HG03432 (cell line): ENCODE measurements around the gene SIL1.

Experiments
- ATAC-seq: cut with Tn5 transposase; IDR thresholded peaks from one replicate; pipeline ENCODE4 v1.9.1; 2021; ENCODE audit warnings: mild to moderate bottlenecking, moderate library complexity; ENCODE audit not compliant: unreplicated experiment

Gene SIL1

DNA sequence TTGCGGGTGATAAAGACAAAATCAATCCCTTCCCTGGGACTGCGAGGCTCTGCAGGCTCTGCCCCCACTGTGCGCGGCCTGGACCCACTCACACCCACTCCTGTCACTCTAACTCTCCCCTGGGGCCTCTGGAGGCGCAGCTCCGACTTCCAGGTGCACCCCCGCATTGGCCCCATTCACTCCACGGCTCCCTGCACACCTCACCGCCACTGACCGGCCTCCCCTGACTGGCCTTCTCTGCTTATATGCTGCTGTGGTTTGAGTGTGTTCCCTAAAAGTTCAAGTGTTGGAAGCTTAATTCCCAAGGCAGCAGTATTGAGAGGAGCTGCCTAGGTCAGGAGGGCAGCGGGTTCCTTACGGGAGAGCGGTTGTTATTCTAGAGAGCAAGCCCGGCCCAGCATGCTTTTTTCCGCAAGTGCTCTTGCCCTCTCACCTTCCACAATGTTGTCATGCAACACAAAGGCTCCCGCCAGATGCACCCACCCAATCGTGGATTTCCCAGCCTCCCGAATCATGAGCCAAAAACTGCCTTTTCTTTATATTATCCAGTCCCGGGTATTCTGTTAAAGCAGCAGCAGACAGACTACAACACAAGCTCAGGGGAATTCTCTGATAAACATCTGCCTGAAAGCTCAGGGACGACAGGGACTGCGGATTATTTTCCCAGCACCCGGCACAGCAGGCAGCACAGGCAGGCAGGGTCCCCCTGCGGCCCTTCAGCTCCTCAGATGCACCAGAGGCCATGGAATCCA, 249.5 kb downstream of the SIL1 start:
- no peak for ATAC-seq

DNA sequence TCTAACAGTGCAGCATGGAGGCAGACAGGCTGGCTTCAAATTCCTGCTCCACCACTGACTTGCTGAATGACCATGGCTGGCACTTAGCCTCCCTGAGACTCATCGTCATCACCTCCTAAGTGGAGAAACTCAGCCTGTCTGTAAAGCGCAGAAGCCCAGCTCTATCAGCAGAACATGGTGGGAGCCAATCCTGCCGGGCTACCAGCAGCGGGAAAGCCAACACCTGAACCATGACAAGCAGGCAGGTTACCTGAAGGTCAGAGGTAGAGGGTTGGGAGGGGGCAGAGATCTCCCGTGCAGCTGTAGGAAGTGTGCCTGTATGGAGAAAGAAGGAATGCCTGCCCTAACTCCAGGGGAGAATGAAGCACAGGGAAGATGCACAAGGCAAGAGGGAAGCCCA, 250.4 kb downstream of the SIL1 start:
- no peak for ATAC-seq

DNA sequence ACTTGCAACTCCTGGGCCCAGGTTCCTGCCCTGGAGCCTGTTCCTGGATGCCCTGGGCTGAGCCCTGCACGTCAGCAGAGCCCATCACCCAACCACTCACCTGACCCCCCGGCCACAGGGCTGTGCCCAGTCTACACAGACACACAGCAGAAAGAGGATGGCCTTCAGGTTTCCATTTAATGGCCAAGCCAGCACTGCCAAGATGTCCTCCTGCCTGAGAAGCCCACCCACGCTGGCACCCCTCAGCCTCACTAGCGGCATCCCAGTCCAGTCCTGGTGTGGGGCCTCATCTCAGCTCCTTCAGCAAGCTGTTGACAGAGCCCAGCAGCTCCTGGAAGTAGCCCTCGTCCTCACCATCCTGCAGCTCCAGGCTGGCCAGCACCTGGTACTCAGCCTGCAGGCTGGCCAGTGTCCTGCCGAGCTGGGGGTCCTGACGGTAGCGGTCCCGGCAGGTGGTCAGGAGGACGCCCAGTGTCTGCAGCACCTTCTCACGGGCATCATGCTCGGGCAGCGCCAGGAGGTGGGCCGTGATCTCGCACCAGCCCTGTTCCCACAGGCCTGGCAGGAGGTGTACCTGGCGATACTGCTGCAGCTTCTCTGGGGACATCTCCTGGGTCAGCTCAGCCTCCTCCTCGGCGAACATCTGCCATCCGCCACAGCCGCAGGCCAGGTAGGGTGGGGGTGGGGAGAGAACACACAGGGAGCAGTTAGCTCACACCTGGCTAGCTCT, 251.2 kb downstream of the SIL1 start:
- no peak for ATAC-seq

DNA sequence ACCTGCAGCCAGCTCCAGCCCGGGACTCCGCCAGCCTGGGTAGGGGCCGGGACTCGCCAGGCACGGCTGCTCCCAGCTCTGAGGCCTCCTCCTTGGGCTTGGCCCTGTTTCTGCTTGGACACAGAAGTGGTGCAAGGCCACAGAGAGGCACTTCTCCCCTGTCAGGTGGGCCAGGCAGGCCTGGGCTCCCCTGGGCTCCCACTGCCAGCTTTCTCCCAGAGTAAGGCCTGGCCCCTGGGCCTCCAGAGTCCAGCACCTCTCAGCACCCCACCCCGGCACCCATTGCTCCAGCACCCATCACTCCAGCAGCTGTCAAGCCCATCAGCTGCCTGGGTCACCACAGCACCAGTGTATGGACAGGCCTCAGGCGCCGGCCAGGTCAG, 251.9 kb downstream of the SIL1 start:
- no peak for ATAC-seq

DNA sequence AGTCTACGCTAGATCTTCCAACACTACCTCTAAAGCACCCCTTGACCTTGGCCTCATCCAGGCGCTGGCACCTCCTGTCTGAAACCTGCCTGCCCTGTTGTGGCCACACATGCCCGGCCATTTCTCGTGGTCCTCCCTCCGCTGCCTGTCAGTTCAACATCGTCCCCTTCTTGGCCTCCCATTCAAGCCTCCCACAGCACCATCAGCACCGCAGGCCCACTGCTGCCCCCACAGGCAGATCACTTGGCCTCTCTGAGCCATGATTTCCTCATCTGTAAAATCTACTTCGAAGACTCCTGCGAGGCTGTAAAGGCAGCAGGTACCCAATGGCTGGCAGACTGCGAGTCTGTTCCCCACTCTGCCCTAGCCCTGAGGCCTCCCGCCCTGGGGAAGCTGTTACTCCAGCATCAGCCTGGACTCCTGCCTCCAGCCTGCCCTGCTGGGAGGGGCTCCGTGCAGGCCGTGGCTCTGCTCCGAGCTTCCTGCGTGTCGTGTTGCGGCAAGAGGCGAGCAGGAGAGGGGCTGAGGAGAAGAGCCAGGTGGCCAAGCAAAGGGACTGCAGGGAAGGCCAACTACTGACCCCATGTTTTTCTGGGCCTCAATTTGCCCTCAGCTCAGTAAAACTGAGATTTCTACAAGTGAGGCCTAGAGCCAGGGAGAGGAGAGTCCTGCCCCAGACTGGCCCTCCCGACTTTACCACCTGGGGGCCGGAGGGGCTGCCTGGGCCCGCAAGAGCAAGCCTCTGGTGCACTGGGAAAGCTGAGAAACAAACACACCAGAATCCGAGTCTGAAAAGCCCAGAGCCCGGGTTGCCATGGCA, 252.5 kb downstream of the SIL1 start:
- ATAC-seq: no peak

DNA sequence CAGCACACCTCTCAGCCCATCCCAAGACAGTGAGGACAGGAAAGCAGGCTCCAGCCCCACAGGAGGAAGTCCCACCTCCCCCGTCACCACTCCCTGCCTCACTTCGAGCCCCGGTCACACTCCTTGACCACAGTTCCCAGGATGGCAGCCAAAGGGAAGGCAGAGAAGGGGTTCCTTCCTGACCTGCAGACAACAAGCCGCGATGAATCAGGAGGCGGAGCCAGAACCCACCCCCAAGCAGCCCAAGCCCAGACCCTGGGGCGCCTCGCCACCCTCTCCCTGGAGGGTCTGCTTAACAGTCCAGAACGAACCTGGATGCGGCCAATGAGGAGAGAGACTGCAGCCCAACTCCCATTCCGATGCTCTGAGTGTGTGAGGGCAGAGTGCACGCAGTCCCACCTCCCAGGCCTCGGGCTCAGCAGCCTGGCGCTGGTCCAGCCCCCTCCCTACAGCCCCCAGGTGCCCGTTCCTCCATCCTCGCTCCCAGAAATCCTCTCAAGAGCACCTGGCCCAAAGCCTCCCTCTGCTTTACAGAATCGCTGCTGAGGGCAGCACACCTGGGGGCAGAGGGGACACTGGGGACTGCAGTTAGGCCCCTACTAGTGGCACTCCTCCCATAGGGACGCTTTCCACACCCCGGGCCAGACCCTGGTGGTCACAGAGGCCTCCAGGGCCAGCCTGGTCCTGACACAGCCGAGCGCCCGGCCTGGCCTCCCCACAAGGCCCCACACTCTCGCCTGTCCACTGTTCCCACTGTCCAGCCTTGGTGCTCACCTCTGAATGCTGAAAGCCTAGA, 253.4 kb downstream of the SIL1 start:
- no peak for ATAC-seq

DNA sequence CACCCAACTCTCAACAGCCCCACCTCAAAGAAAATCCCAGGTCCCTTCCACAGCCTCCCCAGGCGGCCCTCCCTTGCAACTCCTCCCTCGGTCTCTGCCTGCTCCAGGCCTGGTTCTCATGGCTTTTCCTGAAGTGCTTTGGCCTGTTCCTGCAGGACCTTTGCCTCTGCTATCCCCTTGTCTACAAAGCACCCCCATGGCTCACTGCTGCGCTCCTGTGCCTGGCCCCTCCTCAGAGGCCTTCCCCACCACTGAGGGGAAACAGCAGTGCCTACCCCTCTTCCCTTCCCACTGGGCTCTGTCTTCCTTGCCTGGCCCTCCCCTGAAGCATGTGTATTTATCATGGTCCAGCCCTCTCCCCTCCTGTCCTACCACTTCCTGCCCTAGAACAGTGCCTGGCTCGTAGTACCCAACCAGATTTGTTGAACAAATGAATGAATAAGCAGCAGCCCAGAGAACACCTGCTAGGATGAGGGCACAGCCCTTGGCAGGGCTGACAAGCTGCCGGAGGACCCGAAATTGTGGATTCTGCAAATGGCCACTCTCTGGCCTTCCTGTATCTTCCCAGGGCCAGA, 254.5 kb downstream of the SIL1 start:
- ATAC-seq: no peak

DNA sequence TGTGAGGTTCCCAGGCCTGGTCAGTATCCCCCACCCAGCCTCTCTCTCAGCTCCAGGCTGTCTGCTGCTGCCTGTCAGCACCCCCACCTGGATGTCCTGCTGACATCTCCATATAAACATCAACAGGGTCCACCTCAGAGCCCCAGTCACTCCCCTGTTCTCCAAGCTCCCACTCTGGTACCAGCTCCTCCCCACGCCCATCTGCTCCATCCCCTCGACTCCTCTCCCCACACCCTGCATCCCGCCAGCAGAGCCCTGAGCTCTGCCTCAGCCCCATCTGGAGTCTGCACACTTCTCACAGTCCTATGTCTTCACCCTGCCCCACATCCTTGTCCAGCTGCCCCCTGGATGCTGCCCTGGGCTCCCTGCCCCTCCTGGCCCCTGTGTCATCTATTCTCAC, 255.3 kb downstream of the SIL1 start:
- ATAC-seq: no peak

DNA sequence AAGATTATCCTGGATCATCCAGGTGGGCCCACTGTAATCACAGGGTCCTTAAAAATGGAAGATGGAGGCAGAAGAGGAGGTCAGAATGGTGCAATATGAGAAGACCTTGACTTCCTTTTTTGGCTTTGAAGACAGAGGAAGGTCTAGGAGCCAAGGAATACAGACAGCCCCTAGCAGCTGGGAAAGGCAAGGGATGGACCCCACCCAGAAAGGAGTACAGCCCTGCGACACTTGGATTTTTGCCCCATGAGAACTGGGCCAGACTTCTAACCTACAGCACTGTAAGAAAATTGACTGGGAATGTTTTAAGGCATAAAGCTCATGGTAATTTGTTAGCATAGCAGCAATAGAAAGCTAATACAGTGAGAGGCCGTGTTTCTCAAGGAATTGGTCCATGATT, 256.1 kb downstream of the SIL1 start:
- no peak for ATAC-seq

DNA sequence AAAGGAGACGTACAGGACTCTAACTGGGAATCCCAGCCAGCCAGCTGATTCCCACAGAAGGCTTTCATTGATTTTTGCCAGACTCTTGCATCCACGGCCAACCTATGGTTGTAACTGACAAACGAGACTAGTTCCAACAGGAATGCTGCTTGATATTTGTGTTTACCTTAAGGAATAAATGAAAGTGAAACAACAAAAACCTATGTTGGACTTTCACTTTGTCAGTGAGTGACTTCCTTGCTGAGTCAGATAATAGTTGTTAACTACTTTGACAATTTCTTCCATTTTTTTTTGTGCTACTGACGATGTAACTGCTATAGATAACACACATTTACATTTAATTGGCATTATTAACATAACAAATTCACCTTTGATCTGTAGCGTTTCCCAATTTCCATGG, 259.6 kb downstream of the SIL1 start:
- ATAC-seq: no peak

DNA sequence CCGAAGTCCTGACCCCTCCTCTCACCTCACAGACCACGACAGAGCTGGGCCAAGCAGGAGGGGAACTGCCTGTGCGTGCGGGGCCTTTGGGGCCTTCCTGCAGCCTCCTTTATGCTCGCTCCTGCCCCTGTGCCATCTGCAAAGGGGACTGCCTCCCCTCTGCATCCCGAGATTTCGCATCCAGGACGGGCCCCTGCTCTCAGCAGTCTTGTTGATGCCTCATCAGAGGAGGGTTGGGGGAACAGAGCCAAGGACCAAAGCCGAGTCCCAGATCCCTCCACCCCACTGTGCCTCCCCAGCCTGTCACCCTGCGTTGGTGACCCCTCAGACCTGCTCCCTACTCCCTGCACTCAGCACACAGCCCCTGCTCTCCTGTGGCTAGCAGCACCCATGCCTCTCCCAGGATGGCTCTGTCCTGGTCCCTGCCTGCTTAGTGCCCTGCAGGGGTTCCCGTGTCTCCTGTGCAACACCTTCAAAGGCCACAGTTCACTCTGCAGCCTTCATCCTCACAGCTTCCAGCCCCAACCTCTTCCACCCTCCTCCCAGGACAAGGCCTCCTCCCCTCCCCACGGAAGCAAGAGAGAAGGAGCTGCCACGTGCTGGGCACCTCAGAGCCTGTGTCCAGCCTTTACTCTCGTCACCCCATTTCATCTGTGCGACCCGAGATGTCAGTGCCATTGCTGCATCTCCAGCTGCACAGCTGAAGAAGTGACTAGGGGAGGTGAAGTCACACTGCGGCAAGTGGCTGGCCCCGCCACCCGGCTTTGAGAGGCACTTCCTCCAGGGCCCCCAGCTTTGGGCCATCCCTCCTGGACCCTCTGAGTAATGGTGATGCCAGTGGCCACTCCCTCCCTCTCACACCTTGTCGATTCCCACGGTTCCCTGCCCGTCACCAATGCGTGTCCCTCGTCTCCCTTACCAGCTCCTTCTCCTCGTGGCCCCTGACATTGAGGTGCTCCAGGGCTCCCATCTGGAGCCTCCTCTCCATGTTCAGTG, 260.5 kb downstream of the SIL1 start:
- ATAC-seq: no peak

DNA sequence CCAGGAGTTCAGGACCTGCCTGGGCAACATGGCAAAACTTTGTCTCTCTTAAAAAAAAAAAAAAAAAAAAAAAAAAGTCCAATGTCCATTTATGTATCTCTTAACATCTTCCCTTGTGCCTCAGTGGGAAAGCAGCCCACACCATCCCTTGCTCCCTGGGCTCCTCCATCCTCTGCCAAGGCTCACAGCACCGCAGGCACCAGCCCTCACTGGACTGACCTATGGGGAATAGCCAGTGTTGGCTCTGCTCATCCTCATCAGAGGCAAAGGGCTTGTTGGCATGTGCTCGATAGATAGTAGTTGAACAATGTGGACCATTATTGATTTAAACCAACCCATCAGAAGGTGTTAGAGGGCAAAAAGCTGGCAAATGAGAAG, 261.2 kb downstream of the SIL1 start:
- no peak for ATAC-seq

DNA sequence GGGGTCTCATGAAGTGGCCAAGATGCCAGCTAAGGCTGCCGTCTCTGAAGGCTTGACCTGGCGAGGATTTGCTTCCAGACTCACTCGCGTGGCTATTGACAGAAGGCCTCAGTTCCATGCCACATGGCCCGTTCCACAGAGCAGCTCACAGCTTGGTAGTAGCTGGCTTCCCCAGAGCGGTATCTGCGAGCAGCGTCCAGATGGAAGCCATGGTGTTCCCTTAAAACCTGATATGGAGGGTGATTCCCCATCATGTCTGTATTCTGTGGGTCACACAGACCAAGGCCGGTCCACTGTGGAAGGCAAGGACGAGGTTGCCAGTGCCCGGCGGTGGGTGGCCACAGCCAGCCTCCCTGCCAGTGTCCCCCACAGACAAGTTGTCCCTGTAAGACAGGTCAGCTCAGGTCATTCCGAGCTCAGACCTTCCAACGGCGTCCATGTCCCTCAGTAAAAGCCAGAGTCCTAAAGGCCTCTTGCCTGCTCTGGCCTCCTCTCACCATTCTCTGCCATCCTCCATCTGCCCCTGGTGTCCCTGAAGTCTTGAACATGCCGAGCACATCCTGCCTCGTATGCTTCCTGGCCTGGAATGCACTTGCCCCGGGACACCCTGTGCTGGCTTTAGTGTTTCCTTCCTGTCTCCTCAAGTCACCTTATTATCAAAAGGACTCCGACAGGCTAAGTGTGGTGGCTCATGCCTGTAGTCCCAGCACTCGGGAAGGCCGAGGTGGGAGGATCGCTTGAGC, 261.8 kb downstream of the SIL1 start:
- no peak for ATAC-seq

DNA sequence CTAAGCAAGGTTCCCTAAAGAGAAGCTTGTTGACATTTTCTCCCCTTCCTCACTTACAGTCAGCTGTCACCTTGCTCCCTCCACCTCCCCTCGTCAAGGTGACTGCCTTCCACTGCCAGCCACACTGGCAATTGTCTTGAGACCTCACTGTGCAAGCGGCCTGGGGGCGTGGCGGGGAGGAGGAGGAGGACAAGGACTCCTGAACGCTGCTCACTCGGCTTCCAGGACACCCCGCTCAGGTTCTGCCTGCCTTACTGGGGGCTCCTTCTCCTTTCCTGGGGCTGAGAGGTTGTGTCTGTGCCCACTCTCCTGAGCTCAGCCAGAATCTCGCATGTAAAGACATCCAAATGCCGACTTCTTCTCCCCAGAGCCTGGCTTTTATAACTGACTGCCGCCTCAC, 262.7 kb downstream of the SIL1 start:
- ATAC-seq: no peak

DNA sequence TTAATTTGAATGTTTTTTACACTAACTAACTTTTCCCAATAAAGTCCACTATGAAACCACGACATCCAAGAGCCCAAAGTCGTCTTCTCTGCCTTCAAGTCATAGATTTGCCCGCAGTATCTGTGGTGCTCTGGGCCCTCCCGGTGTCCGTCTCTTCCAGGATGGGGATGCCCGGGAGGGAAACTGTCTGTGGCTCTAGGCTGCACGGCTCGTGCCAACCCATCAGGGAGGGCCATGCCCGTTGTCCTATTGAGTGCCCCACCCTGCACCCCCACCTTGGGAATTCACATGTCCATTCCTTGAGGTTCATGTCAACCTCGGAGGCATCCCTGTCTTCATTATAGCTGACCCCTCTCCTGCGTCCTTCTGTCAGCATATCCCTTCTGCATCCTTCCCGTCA, 263.2 kb downstream of the SIL1 start:
- ATAC-seq: no peak

DNA sequence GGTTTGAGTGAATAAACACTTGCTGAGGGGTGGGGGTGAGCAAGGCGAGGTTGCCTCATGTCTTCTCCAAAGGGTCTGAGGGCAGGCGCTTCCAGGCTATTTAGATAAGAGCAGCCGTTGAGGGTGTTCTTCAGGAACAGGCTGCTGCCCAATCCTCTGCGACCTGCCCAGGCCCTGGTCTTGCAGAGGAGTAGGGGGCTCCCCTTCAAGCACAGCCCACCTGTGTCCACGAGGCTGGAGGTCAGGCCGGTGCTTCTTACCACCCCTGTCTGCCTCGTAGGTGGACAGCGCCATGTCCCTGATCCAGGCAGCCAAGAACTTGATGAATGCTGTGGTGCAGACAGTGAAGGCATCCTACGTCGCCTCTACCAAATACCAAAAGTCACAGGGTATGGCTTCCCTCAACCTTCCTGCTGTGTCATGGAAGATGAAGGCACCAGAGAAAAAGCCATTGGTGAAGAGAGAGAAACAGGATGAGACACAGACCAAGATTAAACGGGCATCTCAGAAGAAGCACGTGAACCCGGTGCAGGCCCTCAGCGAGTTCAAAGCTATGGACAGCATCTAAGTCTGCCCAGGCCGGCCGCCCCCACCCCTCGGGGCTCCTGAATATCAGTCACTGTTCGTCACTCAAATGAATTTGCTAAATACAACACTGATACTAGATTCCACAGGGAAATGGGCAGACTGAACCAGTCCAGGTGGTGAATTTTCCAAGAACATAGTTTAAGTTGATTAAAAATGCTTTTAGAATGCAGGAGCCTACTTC, 264.5 kb downstream of the SIL1 start:
- ATAC-seq: no peak

DNA sequence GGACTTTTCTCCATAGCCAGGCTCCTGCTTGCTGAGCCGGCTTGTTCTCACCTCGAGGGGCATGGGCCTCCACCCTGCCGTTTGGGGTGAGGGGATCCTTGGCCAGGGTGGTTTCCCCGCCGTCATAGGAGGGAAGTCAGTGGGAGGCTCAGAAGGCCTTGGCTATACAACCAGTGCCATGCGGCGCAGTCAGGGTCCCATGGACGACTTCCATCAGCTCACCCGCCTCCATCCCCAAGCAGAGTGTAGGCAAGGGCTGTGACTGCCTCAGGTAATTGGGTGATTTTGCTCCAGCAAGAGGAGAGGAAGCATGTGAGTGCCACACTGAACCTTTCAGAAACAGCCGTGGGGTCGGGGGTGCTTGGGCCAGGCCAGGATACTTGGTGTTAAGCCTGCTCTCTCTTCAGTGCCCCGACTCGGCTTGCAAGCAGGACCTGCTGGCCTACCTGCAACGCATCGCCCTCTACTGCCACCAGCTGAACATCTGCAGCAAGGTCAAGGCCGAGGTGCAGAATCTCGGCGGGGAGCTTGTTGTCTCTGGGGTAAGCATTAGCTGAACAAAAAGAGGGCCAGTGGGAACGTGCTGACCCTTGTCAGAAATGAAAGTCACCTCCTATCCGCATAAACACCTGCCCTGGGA, 265.9 kb downstream of the SIL1 start:
- ATAC-seq: no peak
